ENCODE data around the gene EPHB3.

- no peak for TF ChIP-seq CTCF (IDR thresholded peaks at IDR 0.05)
- TF ChIP-seq POLR2A (IDR thresholded peaks at IDR 0.05), result no peak
Measured at GRCh38 chr3:184593220-184593927, 31.8 kb downstream of the EPHB3 start.
